Activated CD8-positive, alpha-beta T cell treated with anti-CD3 and anti-CD28 coated beads for 36 hours (primary cell): Measurements from ENCODE around the gene SPRR2B. TPM values are rescaled to one million over a fixed set of nuclear protein-coding genes. Genes with fewer than 3 reads are reported as not detected.

ENCODE experiments used
- ATAC-seq: fragments of 200-7000 bp; cut with Tn5 transposase; one replicate; pipeline ENCODE4 v1.10.0; 2021; ENCODE audit warnings: mild to moderate bottlenecking, moderate library complexity
- CTCF ChIA-PET: fragments of 350-600 bp; sonication (Branson Sonifier 250); formaldehyde crosslinking; loops from one replicate; lab custom pipeline; 2021; ENCODE audit warnings: antibody characterized with exemption; lab: Charles Lee
- POLR2A ChIA-PET: fragments of 350-600 bp; sonication (Branson Sonifier 250); formaldehyde crosslinking; loops from one replicate; lab custom pipeline; 2021; ENCODE audit warnings: antibody characterized with exemption; lab: Charles Lee
- DNase-seq: peaks from one replicate; pipeline ENCODE4 v3.0.0-alpha.2; 2020
- H3K27ac Mint-ChIP-seq: one replicate; pipeline ENCODE4 v1.8.0; 2021; ENCODE audit warnings: mild to moderate bottlenecking, mixed read lengths
- H3K27me3 Mint-ChIP-seq: one replicate; pipeline ENCODE4 v1.8.0; 2021; ENCODE audit warnings: mixed read lengths
- H3K36me3 Mint-ChIP-seq: one replicate; pipeline ENCODE4 v1.8.0; 2021; ENCODE audit warnings: low read depth, mixed read lengths
- H3K4me1 Mint-ChIP-seq: one replicate; pipeline ENCODE4 v1.8.0; 2021; ENCODE audit warnings: low read depth, mixed read lengths
- H3K4me3 Mint-ChIP-seq: one replicate; pipeline ENCODE4 v1.8.0; 2021; ENCODE audit warnings: mild to moderate bottlenecking, moderate library complexity, mixed read lengths
- H3K9me3 Mint-ChIP-seq: one replicate; pipeline ENCODE4 v1.8.0; 2021; ENCODE audit warnings: mixed read lengths
- intact Hi-C: fragments of 100-400 bp; cut with micrococcal nuclease; formaldehyde crosslinking; loops from one replicate; pipeline ENCODE4 v1.10.0; 2022
- total RNA-seq, 2 experiments: library from RNA; stranded (reverse); gene quantifications; one replicate each; pipeline ENCODE4 v1.2.3, GENCODE V29; 2021
- TF ChIP-seq, protein P1 (sequence below): fragments of 200-600 bp; IDR thresholded peaks from one replicate; pipeline ENCODE4 v1.8.0; 2022; ENCODE audit warnings: antibody characterized with exemption, mild to moderate bottlenecking

The SPRR2B gene
- total RNA-seq, 2 experiments from 2014 or later, result not detected

DNA sequence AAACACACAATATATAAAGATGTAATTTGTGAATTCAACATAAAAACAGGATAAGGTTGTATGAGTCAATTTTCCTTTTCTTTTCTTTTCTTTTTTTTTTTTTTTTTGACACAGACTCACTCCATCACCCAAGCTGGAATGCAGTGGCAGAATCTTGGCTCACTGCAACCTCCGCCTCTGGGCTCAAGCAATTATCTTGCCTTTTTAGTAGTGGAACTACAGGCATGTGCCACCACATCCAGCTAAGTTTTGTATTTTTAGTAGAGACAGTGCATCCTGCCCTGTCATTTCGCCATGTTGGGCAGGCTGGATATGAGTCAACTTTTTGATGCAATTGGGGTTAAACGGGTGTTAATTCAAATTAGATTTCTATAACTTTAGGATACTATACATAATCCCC lies 10.3 kb upstream of the SPRR2B start:
- Mint-ChIP-seq H3K27me3 (peaks cover 16% of the 10 kb centered on the region), H3K9me3 (peaks cover 4% of the 10 kb centered on the region), H3K4me3 (no peak overlapping the region), H3K4me1 (no peaks in the 10 kb centered on the region), H3K27ac (no peak overlapping the region), H3K36me3 (no peaks in the 10 kb centered on the region)
- DNase-seq (no peak), ATAC-seq (no peak)
- intact Hi-C loops, result no loop called here
- CTCF ChIA-PET, result no interaction called here
- TF ChIP-seq, protein P1, sequence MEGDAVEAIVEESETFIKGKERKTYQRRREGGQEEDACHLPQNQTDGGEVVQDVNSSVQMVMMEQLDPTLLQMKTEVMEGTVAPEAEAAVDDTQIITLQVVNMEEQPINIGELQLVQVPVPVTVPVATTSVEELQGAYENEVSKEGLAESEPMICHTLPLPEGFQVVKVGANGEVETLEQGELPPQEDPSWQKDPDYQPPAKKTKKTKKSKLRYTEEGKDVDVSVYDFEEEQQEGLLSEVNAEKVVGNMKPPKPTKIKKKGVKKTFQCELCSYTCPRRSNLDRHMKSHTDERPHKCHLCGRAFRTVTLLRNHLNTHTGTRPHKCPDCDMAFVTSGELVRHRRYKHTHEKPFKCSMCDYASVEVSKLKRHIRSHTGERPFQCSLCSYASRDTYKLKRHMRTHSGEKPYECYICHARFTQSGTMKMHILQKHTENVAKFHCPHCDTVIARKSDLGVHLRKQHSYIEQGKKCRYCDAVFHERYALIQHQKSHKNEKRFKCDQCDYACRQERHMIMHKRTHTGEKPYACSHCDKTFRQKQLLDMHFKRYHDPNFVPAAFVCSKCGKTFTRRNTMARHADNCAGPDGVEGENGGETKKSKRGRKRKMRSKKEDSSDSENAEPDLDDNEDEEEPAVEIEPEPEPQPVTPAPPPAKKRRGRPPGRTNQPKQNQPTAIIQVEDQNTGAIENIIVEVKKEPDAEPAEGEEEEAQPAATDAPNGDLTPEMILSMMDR, result no peak
- POLR2A ChIA-PET, result no interaction called here

DNA sequence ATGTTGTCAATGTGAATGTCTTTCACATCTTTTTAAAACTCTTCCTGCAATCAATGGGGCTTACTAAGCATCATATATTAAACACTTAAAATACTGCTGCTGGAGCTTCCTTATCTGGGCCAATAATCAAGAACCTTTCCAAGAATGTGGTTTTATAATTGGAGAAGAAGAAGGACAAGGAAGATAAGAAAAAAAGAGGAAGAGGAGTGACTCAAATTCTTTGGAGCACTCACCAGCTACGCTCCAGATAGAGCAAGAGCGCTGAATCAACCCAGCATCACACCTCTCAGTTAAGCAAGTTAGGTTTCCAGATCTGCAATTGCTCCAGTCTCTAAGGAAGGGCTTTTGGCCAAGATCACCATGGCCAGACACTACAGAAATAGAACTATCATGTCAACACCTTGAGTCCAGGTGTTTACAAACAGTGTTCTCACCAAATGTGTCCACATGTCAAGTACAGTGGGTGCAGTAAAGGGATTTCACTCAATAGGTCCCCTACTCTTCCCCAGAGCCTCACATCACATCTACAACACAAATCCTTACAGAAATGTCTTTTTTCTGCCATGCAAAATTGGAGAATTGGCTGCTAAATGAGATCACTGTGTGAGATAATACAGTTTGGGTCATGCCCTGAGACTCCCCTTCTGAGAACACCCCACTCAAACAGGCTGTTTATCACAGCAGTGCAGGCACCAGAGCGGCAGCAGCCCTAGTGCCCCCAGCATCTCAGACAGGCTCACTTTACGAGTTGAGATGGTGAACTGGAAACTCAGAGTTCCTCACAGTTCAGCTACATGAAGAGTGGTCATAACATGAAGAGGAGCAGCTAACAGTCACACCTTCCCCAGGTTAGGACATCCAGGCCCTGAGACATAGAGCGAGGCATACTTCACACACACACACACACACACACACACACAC lies 1.7 kb upstream of the SPRR2B start:
- TF ChIP-seq, protein P1, result no peak
- no peaks in the 10 kb centered on the region for H3K36me3 Mint-ChIP-seq
- no peaks in the 10 kb centered on the region for H3K4me1 Mint-ChIP-seq
- intact Hi-C loops, result no loop called here
- no peaks in the 10 kb centered on the region for H3K9me3 Mint-ChIP-seq
- ChIA-PET CTCF (no interaction called here), POLR2A (no interaction called here)
- DNase-seq, result no peak
- no peak overlapping the region for H3K4me3 Mint-ChIP-seq
- H3K27me3 Mint-ChIP-seq, result peaks cover 11% of the 10 kb centered on the region
- no peak overlapping the region for H3K27ac Mint-ChIP-seq
- no peak for ATAC-seq

DNA sequence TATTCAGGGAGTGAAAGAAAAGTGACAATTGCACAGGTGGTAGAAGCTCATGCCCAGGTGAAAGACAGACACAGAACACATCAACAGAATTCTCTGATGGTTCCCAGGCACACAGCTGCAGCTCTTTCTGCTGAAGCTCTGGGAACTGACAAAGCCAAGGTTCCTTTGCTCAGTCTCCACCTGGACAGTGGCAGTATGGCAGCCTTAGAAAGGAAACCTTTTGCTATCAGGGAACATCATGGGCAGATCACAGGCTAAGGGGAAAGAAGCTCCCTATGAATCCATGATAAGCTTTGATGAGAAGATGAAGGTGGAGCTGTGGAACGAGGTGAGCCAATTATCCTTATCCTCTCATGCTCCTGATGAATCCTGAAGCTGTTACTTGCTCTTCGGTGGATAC lies 1.2 kb downstream of the SPRR2B start:
- intact Hi-C loops, result no loop called here
- ATAC-seq, result no peak
- DNase-seq, result no peak
- peaks cover 14% of the 10 kb centered on the region for H3K27me3 Mint-ChIP-seq
- no peak overlapping the region for H3K4me3 Mint-ChIP-seq
- CTCF ChIA-PET, result no interaction called here
- POLR2A ChIA-PET, result no interaction called here
- no peaks in the 10 kb centered on the region for H3K36me3 Mint-ChIP-seq
- no peaks in the 10 kb centered on the region for H3K4me1 Mint-ChIP-seq
- TF ChIP-seq, protein P1, result no peak
- no peak overlapping the region for H3K27ac Mint-ChIP-seq
- no peaks in the 10 kb centered on the region for H3K9me3 Mint-ChIP-seq

DNA sequence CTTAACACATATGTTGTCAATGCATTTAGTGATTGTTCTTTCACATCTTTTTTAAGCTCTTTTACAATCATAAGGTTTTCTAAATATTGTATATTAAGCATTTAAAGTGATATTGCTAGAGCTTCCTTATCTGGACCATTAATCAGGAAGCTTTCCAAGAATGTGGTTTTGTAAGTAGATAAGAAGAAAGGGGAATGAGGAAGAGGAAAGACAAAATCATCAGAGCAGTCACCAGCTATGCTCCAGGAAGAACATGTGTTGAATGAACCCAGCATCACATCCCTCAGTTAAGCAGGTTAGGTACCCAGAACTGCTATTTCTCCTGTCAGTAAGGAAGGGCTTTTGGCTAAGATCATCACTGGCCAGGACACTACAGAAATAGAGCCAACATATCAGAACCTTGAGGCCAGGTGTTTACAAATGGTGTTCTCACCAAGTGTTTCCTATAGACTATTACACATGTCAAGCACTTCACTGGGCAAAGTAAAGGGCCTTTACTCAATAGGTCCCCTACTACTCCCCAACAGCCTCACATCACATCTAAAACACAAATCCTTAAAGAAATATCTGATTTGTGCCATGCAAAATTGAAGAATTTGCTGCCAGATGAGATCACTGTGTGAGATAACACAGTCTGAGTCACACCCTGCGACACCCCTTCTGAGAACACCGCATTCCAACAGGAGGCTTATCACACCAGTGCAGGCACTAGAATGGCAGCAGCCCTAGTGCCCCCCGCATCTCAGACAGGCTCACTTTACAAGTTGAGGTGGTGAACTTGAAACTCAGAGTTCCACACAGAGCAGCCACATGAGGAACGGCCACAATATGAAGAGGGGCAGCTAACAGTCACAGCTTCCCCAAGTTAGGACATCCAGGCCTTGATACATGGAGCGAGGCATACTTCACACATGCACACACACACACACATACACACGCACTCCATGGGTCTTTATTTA lies 12.3 kb downstream of the SPRR2B start:
- no peak for ATAC-seq
- ChIA-PET POLR2A (no interaction called here), CTCF (no interaction called here)
- TF ChIP-seq, protein P1, result no peak
- H3K4me3 Mint-ChIP-seq, result no peak overlapping the region
- DNase-seq, result no peak
- no peaks in the 10 kb centered on the region for H3K9me3 Mint-ChIP-seq
- H3K36me3 Mint-ChIP-seq, result no peaks in the 10 kb centered on the region
- H3K4me1 Mint-ChIP-seq, result no peaks in the 10 kb centered on the region
- peaks cover 13% of the 10 kb centered on the region for H3K27me3 Mint-ChIP-seq
- H3K27ac Mint-ChIP-seq, result no peak overlapping the region
- intact Hi-C loops, result no loop called here
